BJ (cell line): ENCODE results near the gene DLG5. TPM values are rescaled to one million over a fixed set of nuclear protein-coding genes. Genes with fewer than 3 reads are reported as not detected.

Experiments used
- CTCF ChIA-PET: fragments of 350-600 bp; formaldehyde crosslinking; extraction: SDS; loops from one replicate; lab custom pipeline; 2021; ENCODE audit warnings: antibody characterized with exemption, inconsistent platforms; lab: Yijun Ruan, JAX
- POLR2A ChIA-PET: fragments of 300-600 bp; sonication (Branson Sonifier 250); formaldehyde crosslinking; extraction: SDS; loops from one replicate; lab custom pipeline; 2021; ENCODE audit warnings: antibody characterized with exemption; lab: Charles Lee
- DNase-seq: peaks from one replicate; pipeline ENCODE4 v3.0.0-alpha.2; 2011; ENCODE audit warnings: low read depth
- H3K27me3 ChIP-seq: 2 replicates; pipeline ENCODE4 v1.6.0; 2011; ENCODE audit warnings: low read length; ENCODE audit not compliant: control insufficient read depth, insufficient read depth
- H3K36me3 ChIP-seq: 2 replicates; pipeline ENCODE4 v1.5.1; 2011; ENCODE audit warnings: low read length; ENCODE audit not compliant: control insufficient read depth, insufficient read depth
- H3K4me3 ChIP-seq: 2 replicates; pipeline ENCODE4 v1.5.1; 2011; ENCODE audit warnings: low read depth, mild to moderate bottlenecking, control low read depth, low read length
- polyA plus RNA-seq: library from polyadenylated mRNA; depleted of rRNA; stranded (reverse); fragments of >200 nt; gene quantifications from 2 replicates; pipeline ENCODE4 v1.2.3, GENCODE V29; 2011
- TF ChIP-seq, protein P1 (sequence below): IDR thresholded peaks from 2 replicates; pipeline ENCODE4 v1.5.1; 2011; ENCODE audit warnings: low read depth, mild to moderate bottlenecking, control low read depth, inconsistent platforms, low read length, moderate library complexity; ENCODE audit not compliant: insufficient read depth

The DLG5 gene
- polyA plus RNA-seq, 1 experiment, result 21.9 TPM

DNA sequence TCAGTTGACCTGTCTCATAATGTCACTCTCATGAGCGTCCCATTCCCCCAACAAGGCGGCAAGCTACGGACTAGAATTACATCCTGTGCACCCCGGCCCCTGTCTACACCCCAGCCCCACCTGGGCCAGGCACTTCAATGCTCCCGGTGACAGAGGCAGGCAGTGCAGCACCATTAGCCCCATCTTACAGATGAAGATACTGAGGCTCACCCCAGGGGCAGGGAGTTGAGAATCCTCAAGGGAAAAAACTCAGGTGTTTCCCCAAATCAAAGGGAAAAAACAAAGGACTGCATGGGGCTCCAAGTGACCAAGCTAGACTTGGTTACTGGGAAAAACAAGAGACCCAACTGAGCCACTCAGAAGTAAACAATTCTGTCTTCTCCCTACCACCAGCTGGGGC lies 4.5 kb downstream of the DLG5 start:
- H3K27me3 ChIP-seq, result no peaks in the 10 kb centered on the region
- ChIA-PET POLR2A (no interaction called here), CTCF (no interaction called here)
- no peak overlapping the region for H3K4me3 ChIP-seq
- TF ChIP-seq, protein P1, sequence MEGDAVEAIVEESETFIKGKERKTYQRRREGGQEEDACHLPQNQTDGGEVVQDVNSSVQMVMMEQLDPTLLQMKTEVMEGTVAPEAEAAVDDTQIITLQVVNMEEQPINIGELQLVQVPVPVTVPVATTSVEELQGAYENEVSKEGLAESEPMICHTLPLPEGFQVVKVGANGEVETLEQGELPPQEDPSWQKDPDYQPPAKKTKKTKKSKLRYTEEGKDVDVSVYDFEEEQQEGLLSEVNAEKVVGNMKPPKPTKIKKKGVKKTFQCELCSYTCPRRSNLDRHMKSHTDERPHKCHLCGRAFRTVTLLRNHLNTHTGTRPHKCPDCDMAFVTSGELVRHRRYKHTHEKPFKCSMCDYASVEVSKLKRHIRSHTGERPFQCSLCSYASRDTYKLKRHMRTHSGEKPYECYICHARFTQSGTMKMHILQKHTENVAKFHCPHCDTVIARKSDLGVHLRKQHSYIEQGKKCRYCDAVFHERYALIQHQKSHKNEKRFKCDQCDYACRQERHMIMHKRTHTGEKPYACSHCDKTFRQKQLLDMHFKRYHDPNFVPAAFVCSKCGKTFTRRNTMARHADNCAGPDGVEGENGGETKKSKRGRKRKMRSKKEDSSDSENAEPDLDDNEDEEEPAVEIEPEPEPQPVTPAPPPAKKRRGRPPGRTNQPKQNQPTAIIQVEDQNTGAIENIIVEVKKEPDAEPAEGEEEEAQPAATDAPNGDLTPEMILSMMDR, result no peak
- no peak for DNase-seq
- H3K36me3 ChIP-seq, result 0 out of 2 replicates have a peak, but pooled peaks cover 1% of the 10 kb centered on the region

- ChIA-PET POLR2A (no interaction called here), CTCF (interaction anchor here (1.1 kb wide), 1 partner anchor 74 kb away, joined by 4 read pairs; no protein-coding TSS in a partner anchor)
- Histone ChIP-seq H3K27me3 (no peaks in the 10 kb centered on the region), H3K36me3 (0 out of 2 replicates have a peak, but pooled peaks cover 1% of the 10 kb centered on the region), H3K4me3 (no peak overlapping the region)
- TF ChIP-seq, protein P1, result no peak
- no peak for DNase-seq
Measured at GRCh38 chr10:77921395-77921794, 5.2 kb downstream of the DLG5 start.

- Histone ChIP-seq H3K4me3 (no peak overlapping the region), H3K27me3 (no peaks in the 10 kb centered on the region), H3K36me3 (0 out of 2 replicates have a peak, but pooled peaks cover 1% of the 10 kb centered on the region)
- no peak for DNase-seq
- ChIA-PET CTCF (interaction anchor here (0.8 to 1.1 kb wide), 2 partner anchors 73 to 74 kb away, joined by 3 to 4 read pairs; no protein-coding TSS in a partner anchor), POLR2A (no interaction called here)
- TF ChIP-seq, protein P1, result no peak
Measured at GRCh38 chr10:77920495-77920894, 6.1 kb downstream of the DLG5 start.

- CTCF ChIA-PET, result interaction anchor here (0.8 to 1.0 kb wide), 2 partner anchors 25 to 73 kb away, joined by 3 to 4 read pairs; no protein-coding TSS in a partner anchor
- TF ChIP-seq, protein P1, result no peak
- no peaks in the 10 kb centered on the region for H3K27me3 ChIP-seq
Measured at GRCh38 chr10:77919713-77920108, 6.8 kb downstream of the DLG5 start.

GRCh38 chr10:77915319-77916105 lies 11.0 kb downstream of the DLG5 start:
- DNase-seq, result no peak
- no peaks in the 10 kb centered on the region for H3K27me3 ChIP-seq
- H3K36me3 ChIP-seq, result no peaks in the 10 kb centered on the region
- no peak overlapping the region for H3K4me3 ChIP-seq
- CTCF ChIA-PET, result interaction anchor here (0.6 kb wide), 1 partner anchor 69 kb away, joined by 3 read pairs; no protein-coding TSS in a partner anchor
- TF ChIP-seq, protein P1, result no peak
- POLR2A ChIA-PET, result interaction anchor here (0.6 kb wide), 1 partner anchor 11 kb away, joined by 3 read pairs; the partner anchor contains the start of gene DLG5

More at GRCh38 chr10:77919713-77920108, 6.8 kb downstream of the DLG5 start:
- POLR2A ChIA-PET, result no interaction called here
- Histone ChIP-seq H3K36me3 (0 out of 2 replicates have a peak, but pooled peaks cover 1% of the 10 kb centered on the region), H3K4me3 (no peak overlapping the region)
- no peak for DNase-seq
